HG03095 (cell line): ENCODE data around the gene RPUSD4.

ENCODE experiments used
- ATAC-seq: cut with Tn5 transposase; IDR thresholded peaks from one replicate; pipeline ENCODE4 v1.9.1; 2021; ENCODE audit warnings: moderate library complexity; ENCODE audit not compliant: unreplicated experiment

RPUSD4 gene

GRCh38 chr11:126185259-126186024, 26.0 kb downstream of the RPUSD4 start:
- no peak for ATAC-seq

GRCh38 chr11:126182787-126183445, 28.5 kb downstream of the RPUSD4 start:
- ATAC-seq, result no peak

GRCh38 chr11:126181939-126182730, 29.3 kb downstream of the RPUSD4 start:
- ATAC-seq, result no peak

- ATAC-seq, result no peak
These were observed 34.5 kb downstream of the RPUSD4 start for GRCh38 chr11:126176853-126177470.

GRCh38 chr11:126175393-126175792, 36.1 kb downstream of the RPUSD4 start:
- no peak for ATAC-seq

GRCh38 chr11:126174816-126175215, 36.6 kb downstream of the RPUSD4 start:
- no peak for ATAC-seq

GRCh38 chr11:126173257-126173656, 38.2 kb downstream of the RPUSD4 start:
- ATAC-seq, result no peak

GRCh38 chr11:126172596-126173038, 38.8 kb downstream of the RPUSD4 start:
- ATAC-seq, result no peak

GRCh38 chr11:126169291-126169690, 42.2 kb downstream of the RPUSD4 start:
- ATAC-seq, result no peak

GRCh38 chr11:126167488-126167887, 44.0 kb downstream of the RPUSD4 start:
- no peak for ATAC-seq

- no peak for ATAC-seq
These were observed 45.0 kb downstream of the RPUSD4 start for GRCh38 chr11:126166413-126166812.

- no peak for ATAC-seq
These were observed 45.7 kb downstream of the RPUSD4 start for GRCh38 chr11:126165757-126166156.

GRCh38 chr11:126165311-126165720, 46.1 kb downstream of the RPUSD4 start:
- no peak for ATAC-seq

- no peak for ATAC-seq
These were observed 46.7 kb downstream of the RPUSD4 start for GRCh38 chr11:126164781-126165180.

GRCh38 chr11:126163779-126164178, 47.7 kb downstream of the RPUSD4 start:
- no peak for ATAC-seq

- no peak for ATAC-seq
These were observed 48.3 kb downstream of the RPUSD4 start for GRCh38 chr11:126163074-126163700.

GRCh38 chr11:126162306-126163030, 49.0 kb downstream of the RPUSD4 start:
- no peak for ATAC-seq

- ATAC-seq, result no peak
These were observed 50.4 kb downstream of the RPUSD4 start for GRCh38 chr11:126161023-126161391.

GRCh38 chr11:126160345-126161022, 51.0 kb downstream of the RPUSD4 start:
- ATAC-seq, result no peak
